Body of pancreas (tissue), 4 donors: Measurements from ENCODE around the gene PEX14.

Experiments used
- POLR2A ChIP-seq, 3 donors: fragments of 450-650 bp; IDR thresholded peaks; one replicate each; pipeline ENCODE4 v1.6.1; 2016; ENCODE audit warnings: antibody characterized with exemption in 3 of 3, mild to moderate bottlenecking in 2 of 3
- TF ChIP-seq, protein P1 (sequence below), 7 experiments: fragments of 450-650 bp in 4 of 7; fragments of 200-600 bp in 3 of 7; sonication (generic) in 3 of 7; IDR thresholded peaks; one replicate each; pipeline ENCODE4 v1.5.1; 2016 to 2019; ENCODE audit warnings: antibody characterized with exemption in 7 of 7

- TF ChIP-seq, protein P1, sequence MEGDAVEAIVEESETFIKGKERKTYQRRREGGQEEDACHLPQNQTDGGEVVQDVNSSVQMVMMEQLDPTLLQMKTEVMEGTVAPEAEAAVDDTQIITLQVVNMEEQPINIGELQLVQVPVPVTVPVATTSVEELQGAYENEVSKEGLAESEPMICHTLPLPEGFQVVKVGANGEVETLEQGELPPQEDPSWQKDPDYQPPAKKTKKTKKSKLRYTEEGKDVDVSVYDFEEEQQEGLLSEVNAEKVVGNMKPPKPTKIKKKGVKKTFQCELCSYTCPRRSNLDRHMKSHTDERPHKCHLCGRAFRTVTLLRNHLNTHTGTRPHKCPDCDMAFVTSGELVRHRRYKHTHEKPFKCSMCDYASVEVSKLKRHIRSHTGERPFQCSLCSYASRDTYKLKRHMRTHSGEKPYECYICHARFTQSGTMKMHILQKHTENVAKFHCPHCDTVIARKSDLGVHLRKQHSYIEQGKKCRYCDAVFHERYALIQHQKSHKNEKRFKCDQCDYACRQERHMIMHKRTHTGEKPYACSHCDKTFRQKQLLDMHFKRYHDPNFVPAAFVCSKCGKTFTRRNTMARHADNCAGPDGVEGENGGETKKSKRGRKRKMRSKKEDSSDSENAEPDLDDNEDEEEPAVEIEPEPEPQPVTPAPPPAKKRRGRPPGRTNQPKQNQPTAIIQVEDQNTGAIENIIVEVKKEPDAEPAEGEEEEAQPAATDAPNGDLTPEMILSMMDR (IDR thresholded peaks at IDR 0.05) = no peak
- no peak for TF ChIP-seq POLR2A (IDR thresholded peaks at IDR 0.05)
Observed at GRCh38 chr1:10444248-10444647, 30.5 kb upstream of the PEX14 start.
